Measurements from ENCODE around the gene OR10D3.
A peak's percentile ranks its signal among the peaks of the same experiment; 100 is the strongest.
"Not testable (repeated sequence)": the region's sequence is repeated elsewhere in the genome, so short reads cannot be mapped to it uniquely, and the experiment has no call there.

OR10D3 gene

DNA sequence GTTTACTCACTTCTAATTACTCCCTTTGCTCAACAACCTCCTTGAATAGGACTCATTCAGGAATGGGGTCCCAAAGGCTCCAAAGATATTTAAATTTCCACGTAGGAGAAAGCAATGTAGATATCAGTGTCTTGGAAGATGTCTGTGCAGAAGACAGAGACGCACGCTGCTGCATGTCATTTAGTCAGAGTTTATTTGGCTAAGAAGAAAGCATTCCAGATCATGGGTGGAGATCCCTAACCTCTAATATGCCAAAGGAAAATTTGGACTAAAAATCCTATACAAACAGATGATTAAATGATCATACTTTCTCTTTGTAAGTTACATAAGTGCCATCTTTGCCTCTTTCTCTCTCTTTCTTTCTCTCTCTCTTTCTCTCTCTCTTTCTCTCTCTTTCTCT lies at the start of gene OR10D3:
TSS of gene OR10D3 (plus strand) at position 278 of the 400 bp plus-strand sequence. CDS start 1,925 bp downstream, outside the sequence.
- no peak for DNase-seq

DNA sequence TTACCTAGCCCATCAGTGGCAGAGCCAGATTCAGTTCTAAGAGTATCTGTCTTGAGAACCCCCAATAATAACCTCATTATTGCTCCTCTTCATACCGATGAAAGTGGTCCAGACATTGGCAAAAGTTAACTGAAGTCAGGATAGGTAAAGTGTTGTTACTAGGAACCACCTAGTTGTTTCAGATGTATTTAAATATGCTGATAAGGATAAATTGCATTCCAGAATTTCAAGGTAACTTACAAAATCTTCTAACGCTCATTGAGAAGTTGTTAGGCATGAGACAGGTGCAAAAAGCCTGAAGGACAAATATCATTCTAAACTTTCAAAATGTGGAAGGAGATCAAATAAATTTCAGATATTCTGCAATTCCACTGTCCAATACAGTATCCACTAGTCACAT lies 40.1 kb upstream of the OR10D3 start:
- DNase-seq = no peak

DNA sequence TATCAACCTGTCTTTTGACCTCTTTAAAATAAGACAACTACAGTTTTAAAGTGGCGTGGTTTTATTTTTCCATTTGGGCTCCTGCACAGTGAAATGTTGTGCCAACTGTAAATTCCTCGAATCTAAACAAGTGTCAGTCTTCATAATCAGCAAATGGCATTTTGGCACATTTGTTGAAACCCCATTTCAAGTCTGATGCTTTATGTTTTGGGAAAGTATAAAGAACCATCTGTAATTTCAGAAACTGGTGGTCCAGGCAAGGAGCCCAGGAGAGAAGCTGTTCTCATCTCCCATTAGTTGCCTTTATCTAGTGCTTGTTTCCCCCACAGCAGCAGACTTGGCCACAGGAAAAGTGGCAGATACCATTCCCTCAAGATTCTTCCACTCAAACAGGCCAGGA lies 35.2 kb upstream of the OR10D3 start:
- DNase-seq = no peak

DNA sequence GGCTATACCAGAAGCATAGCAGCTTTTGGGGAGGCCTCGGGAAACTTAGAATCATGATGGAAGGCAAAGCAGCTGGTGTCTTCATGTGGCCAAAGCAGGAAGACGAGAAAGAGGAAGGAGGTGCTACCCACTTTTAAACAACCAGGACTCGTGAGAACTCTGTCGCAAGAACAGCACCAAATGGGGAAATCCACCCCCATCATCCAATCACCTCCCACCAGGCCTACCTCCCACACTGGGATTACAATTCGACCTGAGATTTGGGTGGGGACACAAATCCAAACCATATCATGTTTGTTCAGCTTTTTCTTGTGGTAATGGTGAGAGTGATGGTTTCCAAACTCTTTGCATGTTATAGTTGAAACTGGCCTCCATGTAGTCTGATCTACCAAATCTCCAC lies 32.5 kb upstream of the OR10D3 start:
- DNase-seq = no peak

DNA sequence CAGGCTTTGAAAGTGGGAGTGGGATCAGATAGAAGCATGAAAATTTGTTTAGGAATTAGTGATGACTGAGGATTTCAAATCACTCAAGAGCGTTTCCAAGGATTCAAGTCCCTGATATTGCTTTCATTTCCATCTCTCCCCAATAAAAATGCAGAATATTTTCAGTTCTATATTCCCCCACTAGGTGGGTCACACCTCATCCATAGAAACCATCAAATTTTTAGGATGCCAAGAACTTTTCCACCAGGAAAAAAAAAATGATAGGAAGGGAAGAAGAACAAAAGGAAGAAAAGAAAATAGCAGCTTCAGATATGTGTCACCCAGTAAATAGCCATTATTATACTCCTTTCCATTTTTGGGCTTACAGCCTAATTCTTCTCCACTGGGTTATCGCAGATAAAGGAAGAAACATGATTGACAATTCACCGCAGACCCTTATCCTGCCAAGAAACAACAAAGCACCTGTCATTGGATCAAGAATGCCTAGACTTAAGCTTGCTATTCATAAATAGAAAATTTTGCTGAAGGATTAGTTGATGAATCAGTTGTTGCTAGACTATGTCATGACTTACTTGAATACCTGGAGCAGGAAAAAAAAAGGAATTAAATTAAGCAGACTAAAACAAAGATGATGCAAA lies 30.3 kb upstream of the OR10D3 start:
- no peak for DNase-seq

- no peak for DNase-seq
These were observed 29.3 kb upstream of the OR10D3 start for GRCh38 chr11:124153821-124154220.

DNA sequence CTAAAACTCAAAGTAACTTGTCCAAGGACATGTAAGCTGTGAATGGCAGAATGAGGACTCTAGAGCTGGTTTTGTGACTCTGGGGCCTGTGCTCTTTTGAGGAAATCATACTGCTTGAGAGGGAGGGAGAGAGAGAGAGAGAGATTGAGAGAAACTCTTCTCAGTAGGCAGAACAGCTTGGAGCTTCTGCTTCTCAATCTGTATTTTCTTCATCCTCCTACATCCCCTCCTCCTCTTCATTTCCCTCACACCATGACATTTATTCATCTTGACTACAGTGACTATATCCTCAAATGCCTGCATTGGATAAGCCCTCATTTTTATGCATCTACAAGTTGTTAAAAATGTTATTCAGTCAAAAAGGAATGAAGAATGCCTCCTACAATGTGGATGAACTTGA lies 23.7 kb upstream of the OR10D3 start:
- no peak for DNase-seq

DNA sequence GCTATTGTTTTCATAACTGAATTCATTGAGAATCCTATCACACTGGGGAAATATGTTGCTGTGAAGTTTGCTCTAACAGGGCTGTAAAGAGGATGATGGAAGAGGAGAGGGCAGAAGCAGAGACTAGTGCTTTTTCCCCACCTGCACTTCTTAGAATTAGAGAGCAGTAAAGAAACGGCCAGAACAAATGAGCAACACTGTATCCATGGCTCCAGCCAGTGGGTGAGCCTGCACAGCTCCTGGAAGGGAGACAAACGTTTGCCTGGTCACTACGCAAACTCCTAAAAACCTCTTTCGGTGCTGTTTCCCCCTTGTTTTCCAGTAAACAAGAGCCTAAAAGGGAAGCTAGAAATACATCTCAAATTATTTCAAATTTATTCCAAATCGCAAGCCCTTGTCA lies 22.2 kb upstream of the OR10D3 start:
- no peak for DNase-seq

- DNase-seq = no peak
These were observed 15.3 kb upstream of the OR10D3 start for GRCh38 chr11:124167826-124168231.

DNA sequence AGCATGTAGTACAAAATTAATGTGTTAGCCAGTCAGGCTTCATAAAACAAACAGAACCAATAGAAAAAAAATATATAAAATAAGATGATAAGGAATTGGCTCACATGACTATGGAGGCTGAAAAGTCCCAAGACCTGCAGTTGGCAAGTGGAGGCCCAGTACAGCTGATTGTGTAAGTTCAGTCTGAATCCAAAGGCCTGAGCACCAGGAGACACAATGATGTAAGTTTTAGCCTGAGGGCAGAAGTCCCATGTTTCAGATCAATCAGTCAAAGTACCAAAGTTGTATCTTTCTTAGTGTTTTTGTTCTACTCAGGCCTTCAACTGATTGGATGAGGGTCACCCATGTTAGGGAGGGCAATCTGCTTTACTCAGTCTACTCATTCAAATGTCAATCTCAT lies 14.3 kb upstream of the OR10D3 start:
- DNase-seq = no peak

GRCh38 chr11:124170315-124170714 lies 12.8 kb upstream of the OR10D3 start:
- not testable (repeated sequence) for DNase-seq

DNA sequence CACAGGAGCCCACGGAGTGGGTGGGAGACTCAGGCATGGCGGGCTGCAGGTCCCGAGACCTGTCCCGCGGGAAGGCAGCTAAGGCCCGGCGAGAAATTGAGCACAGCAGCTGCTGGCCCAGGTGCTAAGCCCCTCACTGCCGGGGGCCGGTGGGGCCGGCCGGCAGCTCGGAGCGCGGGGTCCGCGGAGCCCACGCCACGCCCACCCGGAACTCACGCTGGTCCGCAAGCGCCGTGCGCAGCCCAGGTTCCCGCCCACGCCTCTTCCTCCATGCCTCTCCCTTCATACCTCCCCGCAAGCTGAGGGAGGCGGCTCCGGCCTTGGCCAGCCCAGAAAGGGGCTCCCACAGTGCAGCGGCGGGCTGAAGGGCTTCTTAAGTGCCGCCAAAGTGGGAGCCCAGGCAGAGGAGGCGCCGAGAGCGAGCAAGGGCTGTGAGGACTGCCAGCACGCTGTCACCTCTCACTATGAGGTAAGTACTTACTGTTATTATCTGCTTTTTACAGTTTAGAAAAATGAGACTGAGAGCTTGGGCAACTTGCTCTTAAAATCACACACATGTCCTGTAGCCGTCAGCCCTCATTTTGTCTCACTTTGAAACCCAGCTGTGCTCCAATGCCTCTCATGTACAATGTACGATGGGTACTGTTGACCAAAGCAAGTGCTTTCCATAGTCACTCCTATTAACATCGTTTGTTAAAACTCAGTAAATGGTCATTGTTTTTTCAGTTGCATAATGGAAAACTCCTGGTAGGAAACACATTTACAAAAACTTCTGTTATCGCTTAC lies 12.2 kb upstream of the OR10D3 start:
- no peak for DNase-seq

GRCh38 chr11:124172101-124172500 lies 11.0 kb upstream of the OR10D3 start:
- peak; percentile 27 for DNase-seq

DNA sequence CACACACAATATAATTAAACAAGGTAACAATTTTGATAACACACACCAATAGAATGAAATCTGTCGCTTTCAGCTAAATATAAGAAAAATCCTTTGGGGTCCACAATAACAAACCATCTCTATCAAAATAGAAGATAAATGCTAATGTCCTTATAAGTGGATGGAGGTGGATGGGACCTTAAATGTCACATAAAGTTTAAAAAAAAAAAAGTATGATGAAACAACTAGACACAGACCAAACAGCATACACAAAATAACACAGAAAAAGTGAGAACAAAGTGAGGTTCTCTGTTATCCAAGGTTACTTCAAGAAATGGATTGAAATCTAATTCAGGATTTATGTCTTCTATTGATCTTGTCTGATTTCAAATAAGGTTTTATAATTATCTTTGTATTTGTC lies 10.5 kb upstream of the OR10D3 start:
- DNase-seq = no peak

DNA sequence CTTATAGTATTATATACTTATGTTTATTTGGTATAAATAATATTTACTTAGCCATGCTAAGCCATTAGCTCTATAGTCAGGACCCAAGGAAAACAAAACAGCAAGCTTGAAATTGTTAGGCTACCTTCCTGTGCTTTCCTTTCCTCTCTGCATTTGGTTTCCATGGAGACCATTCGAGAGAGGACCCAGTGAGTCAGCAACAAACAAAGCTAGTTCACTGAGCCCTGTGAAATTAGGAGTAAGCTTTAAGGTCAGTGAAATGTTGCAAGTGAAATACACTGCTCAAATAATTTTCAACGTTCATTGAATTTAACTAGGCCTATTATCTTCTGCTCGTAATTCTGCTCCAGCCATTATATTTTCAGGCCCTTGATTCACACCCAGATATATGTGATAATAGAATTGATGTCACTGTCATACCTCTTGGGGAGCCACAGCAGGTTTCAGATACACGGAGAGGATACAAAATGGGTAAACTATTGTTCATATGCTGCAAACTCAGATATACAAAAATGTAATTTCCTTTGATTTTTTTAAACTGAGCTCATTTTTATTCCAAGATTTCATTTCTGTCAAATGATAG lies 9.1 kb upstream of the OR10D3 start:
- DNase-seq = peak; percentile 70

DNA sequence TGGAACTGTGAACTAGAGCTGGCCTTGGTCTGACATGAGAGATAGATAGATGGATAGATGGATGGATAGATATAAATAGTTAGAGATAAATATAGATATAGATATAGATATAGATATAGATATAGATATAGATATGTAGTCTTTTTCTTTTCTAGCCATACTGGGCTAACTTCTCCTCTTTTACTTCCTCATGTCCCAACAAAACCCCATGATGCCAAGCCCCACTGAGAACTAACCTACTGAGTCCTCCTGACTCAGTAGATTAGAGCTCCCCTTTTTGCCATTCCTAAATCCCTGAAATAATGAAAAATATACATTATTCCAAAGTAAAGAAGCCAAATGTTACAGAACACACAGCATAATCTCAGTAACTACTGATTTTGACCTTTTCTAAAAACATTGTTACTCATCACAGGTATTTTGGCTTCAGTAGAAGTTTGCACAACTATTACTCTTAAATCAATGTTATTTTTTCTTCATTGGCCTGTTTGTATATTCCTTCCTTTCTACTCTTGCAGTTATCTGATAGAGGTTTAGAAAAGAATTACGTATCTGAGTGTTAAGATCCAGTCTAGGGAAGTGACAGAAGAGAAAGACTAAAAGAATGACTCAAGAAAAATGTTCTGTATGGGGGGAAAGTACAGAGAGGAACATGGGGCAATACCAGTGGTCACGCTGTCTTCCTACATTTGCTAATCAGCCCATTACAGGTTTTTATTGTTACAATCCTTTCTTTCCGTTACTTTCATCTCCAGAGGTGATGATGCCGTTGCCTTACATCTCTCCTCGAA lies 6.0 kb upstream of the OR10D3 start:
- DNase-seq = no peak

DNA sequence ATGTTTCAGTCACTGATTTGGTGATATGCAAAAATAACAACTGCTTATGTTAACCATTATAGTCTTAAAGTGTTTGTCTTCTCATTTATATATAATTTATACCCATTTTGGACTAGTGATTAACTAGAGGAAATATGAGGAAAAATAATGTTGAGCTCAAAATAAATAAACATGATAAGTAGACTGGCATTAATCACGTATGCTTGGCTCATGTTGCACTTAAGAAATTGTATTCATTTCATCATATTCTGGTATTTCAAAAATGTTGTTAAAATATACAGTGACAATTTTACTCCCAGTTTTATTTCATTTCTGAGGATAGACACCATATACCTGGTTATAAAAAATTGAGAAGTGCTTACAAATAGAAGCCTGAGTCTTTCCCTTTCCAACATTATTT lies 3.8 kb upstream of the OR10D3 start:
- no peak for DNase-seq

DNA sequence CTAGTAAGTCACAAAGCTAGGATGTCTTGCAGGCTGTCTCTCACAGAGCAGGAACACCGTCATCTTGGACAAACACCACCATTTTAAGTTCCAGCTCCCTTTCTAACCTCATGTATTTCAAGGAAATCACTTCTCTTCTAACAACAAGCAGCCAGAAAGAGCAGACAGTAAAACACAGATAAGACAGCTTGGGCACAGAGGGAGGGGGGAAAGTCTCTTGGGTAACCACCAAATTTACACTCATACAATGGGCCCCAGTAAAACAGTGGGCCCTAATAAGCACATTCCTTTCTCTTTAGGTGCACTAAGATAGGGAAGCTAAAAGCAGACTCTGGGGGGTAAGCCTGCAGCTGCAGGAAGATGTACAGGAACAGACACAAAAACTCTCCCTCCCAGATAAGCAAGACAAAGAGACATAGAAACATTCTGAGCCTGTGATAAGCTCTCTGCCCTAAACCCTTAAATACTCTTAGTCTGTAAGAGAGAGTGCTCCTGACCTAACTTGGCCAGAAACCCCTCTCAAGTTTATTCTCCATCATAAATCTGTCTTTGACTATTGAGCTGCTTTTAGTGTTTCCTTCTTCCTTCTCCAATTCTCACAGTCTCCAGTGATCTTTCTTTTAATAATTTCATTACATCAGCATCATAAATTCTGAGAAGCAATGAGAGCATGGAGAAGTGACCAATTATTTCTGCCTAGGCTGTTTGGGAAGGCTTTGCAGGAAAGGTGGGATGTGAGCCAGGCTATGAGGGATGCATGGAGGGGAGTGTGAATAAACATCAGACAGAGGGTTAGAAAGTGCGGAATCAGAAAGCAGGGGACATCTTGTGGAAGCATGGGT lies 7.4 kb downstream of the OR10D3 start:
- no peak for DNase-seq

DNA sequence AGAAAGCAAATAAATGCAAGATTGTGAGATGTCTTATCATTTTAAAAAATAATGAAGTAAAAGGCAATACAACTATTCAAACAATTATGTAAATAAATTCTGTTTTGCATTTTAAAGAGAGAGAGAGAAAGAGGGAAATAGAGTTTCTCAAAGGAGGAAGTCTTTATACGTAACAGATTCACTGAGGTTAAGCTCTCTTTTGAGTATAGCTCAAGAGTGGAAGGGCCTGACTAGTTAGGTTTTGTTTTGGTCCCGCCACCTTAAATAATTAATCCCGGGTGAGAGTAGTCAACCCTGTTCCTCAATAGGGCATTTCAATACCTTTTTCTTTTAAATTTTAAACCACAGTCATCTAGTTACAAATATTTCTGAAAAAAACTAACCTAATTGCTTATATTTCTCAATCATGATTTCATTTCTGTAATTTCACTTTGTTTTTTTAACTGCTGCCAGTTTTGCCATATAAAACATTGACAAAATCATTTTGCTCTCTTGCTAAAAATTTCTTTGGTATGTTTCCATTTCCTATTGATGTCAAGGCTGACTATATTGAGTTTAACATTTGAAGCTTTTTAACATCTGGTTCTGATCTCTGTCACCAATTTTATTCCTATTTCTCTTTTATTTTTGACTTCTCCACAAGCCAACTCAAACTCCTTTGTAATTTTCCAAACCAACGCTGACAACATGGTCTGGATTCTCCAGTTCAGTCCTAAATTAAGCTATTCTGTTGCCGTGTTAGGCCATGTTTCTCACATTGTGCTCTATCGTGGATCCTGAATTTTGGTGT lies 10.3 kb downstream of the OR10D3 start:
- DNase-seq = no peak

- DNase-seq = no peak
These were observed 11.4 kb downstream of the OR10D3 start for GRCh38 chr11:124194293-124195188.

All from NCI-H2171 (cell line).